Left hindlimb (tissue), 1 donor: ENCODE results near the gene SLC35A3.
"Not testable (repeated sequence)": the region's sequence is repeated elsewhere in the genome, so short reads cannot be mapped to it uniquely, and the experiment has no call there.

Source experiments
- DNase-seq: peaks from one replicate; pipeline ENCODE4 v3.0.0-alpha.2; 2018

Gene SLC35A3

GRCh38 chr1:99969729-99970621, at the start of gene SLC35A3:
SLC35A3 (plus strand) TSS chr1:99969996; CDS start chr1:99993555, 23,559 bp downstream.
- peak; percentile 83 for DNase-seq

GRCh38 chr1:99934801-99935200, 35.0 kb upstream of the SLC35A3 start:
- DNase-seq = no peak

DNA sequence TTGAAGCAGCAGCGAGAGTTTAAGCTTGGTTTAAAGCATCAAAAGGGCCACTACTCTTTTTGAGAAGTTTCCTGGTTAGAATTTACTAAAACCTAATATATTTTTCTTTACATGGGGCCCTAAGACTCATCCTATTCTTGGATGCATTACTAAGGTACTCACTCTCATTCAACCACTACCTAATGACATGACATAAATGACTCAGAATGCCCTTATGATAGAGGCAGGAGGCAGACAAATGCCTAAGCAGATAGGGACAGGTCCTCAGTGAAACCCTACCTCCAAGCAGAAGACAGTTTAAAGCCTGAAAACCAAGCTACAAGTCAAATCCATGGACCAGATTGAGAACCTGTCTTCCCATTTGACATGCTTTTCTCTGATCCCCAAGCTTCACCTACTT, 34.3 kb upstream of the SLC35A3 start:
- no peak for DNase-seq

DNA sequence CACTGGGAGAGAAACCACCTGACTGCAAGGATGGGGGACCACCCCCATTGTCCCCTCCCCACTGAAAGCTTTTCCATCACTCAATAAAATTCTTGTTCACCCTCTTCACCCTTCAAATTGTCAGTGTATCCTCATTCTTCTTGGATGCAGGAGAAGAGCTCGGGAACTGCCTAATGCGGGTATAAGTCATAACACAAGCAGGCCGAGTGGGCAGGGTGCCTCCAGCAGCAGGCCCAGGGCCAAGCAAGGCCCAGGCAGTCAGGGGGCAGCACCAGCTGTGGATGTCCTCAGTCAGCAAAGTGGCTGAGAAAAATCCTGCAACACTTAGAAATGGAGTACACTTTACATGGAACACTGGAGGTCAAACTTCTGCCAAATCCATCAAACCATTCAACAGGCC, 33.7 kb upstream of the SLC35A3 start:
- no peak for DNase-seq

DNA sequence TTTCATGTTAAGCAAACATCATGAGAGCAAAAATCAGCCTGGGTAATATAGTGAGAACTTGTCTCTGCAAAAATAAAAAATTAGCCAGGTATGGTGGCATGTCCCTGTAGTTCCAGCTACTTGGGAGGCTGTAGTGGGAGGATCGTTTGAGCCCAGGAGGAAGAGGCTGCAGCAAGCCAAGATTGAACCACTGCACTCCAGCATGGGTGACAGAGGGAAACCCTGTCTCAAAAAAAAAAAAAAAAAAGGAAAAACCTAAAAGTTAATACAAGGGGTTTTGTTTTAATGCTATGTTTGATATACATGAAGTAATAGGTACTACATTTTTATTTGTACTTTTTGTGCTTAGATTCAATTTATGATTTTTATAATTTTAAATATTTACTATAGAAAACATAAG, 27.1 kb upstream of the SLC35A3 start:
- DNase-seq = no peak

GRCh38 chr1:99943223-99943794, 26.5 kb upstream of the SLC35A3 start:
- DNase-seq = peak; percentile 31

DNA sequence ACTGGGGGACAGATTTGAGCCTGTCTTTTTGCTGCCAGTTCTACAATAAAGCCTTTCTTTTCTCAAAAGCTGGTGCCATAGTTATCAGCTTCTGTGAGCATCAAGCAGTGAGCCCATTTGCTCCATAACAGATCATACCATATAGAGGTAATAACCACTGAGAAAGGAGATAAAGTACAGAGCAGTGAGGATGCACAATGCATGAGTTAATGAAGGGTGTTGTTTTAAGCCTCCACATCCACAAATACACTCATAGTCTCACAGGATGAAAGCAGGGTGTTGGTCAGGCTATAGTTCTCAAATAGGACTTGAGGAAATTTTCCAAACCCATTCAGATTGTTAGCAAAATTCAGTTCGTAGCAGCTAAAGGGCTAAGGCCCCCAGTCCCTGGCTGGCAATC, 25.6 kb upstream of the SLC35A3 start:
- DNase-seq = no peak

GRCh38 chr1:99945174-99945573, 24.6 kb upstream of the SLC35A3 start:
- DNase-seq = no peak

GRCh38 chr1:99950486-99950885, 19.3 kb upstream of the SLC35A3 start:
- DNase-seq = no peak

- DNase-seq = no peak
Observed at GRCh38 chr1:99952522-99952921, 17.3 kb upstream of the SLC35A3 start.

DNA sequence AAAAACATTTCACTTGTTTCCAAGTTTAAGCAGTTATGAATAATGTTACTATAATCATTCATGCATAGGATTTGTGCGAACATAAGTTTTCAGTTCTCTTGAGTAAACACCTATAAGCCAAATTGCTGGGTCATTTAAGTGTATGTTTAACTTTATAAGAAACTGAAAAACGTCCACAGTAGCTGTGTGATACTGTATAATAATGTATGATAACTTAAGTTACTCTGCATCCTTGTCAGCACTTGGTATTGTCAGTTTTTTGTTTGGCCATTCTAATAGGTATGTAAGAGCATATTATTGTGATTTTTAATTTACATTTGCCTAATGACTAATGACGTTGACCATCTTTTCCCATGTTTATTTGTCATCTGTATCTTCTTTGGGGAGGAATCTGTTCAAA, 14.4 kb upstream of the SLC35A3 start:
- no peak for DNase-seq

GRCh38 chr1:99956755-99957154, 13.0 kb upstream of the SLC35A3 start:
- DNase-seq = no peak

DNA sequence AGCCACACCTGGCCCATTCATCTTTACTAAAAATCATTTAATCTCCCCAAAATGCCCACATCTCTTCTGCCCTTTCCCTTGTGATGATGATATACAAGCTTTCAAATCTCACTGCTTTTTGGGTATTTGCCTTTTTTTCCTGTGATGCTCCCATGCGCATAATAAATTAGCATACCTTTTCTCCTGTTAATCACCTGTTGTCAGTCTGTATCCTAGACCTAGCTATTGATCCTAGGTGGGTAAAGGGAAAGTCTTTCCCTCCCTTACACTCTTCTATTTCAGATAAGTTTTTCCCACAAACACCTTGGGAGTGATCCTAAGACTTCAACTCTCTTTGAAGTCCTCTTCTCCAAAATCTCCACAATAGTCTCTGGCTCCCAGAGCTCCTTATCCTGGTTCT, 12.0 kb upstream of the SLC35A3 start:
- no peak for DNase-seq

DNA sequence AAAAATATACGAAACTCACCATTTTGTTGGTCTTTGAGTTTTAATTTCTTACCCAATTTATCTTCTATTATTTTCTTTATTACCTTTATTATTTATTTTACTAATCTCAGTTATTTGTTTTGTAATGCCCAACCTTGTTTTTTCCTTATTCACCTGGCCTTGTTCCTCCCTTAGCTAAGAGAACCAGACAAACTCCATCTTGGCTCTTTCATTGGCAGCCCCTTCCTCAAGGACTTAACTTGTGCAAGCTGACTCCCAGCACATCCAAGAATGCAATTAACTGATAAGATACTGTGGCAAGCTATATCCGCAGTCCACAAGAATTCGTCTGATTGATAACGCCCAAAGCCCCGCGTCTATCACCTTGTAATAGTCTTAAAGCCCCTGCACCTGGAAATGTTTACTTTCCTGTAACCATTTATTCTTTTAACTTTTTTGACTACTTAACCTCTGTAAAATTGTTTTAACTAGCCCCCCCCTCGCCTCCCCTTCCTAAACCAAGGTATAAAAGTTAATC, 10.5 kb upstream of the SLC35A3 start:
- not testable (repeated sequence) for DNase-seq

GRCh38 chr1:99960260-99960659, 9.5 kb upstream of the SLC35A3 start:
- not testable (repeated sequence) for DNase-seq

- DNase-seq = no peak
Observed at GRCh38 chr1:99963041-99963795, 6.6 kb upstream of the SLC35A3 start.

DNA sequence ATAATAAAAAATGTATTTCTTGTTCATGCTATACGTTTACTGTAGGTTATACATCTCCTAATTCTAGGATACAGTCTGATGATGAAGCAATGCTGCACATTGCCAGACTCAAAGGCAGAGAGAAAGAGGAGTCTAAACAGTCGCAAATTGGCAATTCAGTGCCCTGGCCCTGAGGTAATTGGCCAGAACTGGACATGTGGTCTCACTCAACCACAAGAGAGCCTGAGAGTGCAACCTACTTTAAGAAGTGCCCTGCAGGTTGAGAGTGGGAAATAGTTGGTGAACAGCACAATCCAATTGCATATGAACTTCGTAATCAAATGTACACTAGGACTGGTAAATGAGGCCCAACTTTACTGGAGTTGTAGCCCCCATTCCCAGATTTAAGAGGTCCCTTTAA, 5.0 kb upstream of the SLC35A3 start:
- DNase-seq = no peak

- no peak for DNase-seq
Observed at GRCh38 chr1:99965646-99966375, 4.0 kb upstream of the SLC35A3 start.

GRCh38 chr1:99968214-99968613, 1.6 kb upstream of the SLC35A3 start:
- DNase-seq = no peak

- no peak for DNase-seq
Observed at GRCh38 chr1:99969260-99969728, 502 bp upstream of the SLC35A3 start.

GRCh38 chr1:99970713-99971255, 988 bp downstream of the SLC35A3 start:
- DNase-seq = no peak

GRCh38 chr1:99972066-99972465, 2.3 kb downstream of the SLC35A3 start:
- not testable (repeated sequence) for DNase-seq
